SKM-1 treated with dmso at 0.1 percent for 144 hours (cell line): Measurements from ENCODE around the gene YAF2.

Experiments
- DNase-seq: peaks from one replicate; lab custom pipeline; 2025; ENCODE audit not compliant: unreplicated experiment; lab: John Stamatoyannopoulos, UW

Gene YAF2

GRCh38 chr12:42145552-42146215, 92.4 kb downstream of the YAF2 start:
- DNase-seq = no peak

GRCh38 chr12:42145197-42145549, 92.9 kb downstream of the YAF2 start:
- no peak for DNase-seq

DNA sequence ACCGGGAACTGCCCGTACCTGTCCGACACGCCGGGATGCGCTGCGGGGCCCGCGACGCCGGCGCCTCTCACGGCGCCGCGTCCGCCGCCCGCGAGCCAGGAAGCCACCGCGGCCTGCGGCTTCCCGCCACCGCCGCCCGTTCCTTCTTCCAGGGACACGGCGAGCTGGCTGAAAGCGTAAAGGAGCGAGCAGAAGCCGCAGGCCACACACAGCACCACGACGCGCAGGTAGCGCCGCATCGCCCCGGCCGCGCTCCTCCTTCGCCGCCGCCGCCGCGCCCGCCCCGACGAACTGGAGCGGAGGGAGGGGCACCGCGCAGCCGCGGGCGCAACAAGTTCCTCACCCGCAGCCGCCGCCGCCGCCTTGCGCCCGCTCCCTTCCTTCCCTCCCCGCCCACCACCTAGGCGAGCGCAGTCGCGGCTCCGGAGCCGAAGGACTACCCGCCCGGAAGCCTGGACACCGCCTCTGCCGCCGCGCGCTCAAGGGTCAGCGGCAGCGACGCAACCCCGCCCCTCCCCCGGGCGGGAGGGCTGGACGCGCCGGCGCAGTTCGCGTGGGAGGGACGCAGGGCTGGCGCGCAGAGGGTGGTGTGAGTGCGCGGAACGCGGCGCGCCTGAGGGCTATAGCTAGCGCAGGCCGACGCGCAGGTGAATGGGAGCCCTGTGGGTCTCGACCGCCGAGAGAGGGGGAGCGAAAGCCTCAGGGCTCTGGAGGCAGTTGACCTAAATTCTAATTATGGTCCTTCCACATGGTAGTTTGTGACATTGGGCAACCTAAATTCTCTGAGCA, 93.4 kb downstream of the YAF2 start, which contains the start of gene GXYLT1:
Gene GXYLT1, minus strand, starts transcription at position 467 of the 789 bp plus-strand sequence. Its CDS starts 228 bp downstream, at position 239.
- peak; percentile 66 for DNase-seq

DNA sequence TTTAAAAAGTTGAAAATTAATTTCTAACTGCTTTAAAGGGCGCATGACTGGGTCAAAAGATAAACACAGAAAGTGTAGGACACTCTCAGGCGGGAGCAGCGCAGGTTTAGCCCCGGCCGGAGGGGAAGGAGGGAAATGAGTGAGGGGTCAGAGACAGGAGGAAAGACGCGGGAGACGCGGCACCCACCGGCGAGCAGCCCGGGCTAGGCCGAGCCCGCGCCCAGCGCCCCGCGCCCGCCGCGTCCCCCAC, 94.0 kb downstream of the YAF2 start:
- DNase-seq = no peak

DNA sequence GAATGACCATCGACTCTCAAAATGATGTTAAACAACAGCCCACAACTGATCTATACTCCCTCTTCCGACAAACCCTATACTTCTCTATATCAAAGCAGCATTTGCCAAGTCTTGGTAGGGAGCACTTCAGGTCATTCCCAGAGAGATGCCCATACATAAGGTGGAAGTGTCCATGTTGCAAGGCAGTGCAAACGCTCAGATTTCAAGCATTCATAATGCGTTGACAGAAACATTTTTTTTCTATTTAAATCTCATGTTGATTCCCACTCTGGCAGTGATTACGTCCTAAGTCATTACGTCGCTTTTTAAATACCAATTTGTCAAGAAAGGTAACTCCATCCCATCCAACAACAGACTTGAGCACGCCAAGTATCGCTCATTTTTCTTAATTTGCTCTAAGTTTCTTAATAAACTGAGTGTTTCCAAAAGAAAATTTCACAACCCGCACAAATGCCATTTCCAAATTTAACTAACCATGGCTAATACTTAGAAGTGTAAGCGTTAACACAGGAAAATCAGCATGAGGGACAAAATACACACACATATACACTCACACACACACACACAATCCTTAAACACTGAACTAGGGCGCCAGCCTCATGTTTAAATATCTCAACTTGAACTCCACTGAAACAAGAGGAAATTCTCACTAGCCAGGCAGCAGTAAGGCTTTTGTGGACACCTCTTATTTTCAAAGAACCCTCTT, 94.4 kb downstream of the YAF2 start:
- DNase-seq = no peak

- DNase-seq = no peak
These were observed 96.0 kb downstream of the YAF2 start for GRCh38 chr12:42141981-42142606.

DNA sequence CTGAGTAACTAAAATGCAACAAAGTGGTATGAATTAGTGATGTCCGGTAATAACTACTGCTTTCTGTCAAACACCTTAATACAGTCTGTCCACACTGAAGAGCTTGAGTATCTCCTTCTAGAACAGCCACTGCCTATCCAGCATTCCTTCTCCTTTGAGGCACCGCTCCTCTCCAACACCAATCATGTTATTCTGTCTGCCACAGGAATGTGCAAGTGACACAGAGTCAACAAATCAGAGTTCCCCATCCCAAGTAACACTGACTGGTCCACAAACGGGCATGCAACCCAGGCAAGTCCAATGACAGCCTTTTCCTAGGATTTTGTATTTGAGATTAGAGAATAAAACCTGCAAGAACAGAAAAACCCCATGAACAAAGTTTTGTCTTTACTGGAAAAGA, 97.1 kb downstream of the YAF2 start:
- DNase-seq = no peak

DNA sequence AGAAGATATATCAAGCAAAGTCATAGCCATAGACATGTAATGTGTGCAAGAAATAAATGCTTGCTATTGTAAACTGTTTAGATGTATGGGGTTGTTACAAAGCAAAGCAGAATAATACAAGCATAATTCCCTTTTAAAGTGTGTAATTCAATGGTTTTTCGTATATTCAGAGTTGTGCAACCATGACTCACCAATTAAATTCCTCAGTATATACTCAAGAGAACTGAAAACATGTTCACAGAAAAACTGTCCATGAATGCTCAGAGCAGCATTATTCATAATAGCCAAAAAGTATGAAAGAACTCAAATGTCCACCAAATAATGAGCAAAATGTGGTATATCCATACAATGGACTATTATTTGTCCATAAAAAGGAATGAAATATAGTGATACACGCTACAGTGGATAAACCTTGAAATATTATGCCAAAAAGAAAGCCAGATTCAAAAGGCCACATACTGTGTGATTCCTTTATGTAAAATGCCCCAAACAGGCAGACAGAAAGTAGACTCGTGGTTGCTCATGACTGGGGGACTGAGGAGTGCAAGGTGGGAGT, 102.7 kb downstream of the YAF2 start:
- DNase-seq = no peak

DNA sequence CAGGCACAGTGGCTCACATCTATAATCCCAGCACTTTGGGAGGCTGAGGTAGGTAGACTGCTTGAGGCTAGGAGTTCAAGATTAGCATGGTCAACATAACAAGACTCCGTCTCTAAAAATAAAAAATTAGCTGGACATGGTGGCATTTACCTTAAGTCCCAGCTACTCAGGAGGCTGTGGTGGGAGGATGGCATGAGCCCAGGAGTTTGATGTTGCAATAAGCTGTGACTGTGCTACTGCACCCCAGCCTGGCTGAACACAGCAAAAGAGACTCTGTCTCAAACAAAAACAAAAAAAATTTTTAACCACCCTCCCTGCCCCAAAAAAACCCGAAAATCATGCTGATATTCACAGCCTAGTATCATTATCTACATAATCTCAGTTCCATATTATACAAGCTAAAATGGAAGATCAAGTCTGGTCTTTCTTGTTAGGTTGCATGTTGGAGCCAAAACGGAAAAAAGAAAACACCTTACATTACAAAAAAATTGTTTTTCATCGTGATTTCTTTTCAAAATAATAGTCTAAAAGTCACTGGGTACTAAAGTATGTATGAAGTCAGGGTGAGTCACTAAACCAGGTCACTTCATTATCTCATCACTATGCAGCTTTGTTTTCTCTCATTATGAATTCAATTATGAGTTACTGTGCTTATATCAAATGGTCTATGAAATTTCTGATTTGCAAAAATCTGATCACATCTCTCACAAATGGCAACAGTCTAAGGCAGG, 107.2 kb downstream of the YAF2 start:
- DNase-seq = no peak

DNA sequence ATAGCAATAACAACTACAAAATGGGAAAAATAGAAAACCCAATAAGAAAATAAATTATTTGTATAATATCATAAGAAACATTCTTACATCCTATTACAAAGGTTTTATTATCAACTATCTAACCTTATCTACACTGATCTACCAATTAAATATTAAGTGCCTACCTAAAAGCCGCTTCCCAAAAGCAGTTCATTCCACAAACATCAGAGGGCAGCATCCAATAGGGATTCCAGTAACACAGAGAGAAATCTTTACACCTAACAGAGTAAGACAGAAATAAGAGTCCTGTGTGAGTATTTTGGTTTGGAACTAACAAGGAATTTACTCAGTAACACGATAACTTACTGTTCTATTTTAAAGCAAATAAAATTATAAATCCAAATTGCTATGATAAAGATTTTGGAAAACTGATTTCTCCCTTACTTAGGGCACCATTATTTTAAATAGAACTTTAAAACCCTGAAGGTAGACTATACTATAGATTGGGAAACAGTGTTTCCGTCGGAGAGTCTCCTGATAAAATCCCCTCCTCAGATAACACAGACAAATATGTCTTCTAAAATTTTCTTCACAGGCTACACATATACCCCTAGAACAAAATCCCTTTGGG, 108.3 kb downstream of the YAF2 start:
- no peak for DNase-seq

GRCh38 chr12:42128888-42129287, 109.2 kb downstream of the YAF2 start:
- DNase-seq = no peak

GRCh38 chr12:42128327-42128726, 109.7 kb downstream of the YAF2 start:
- no peak for DNase-seq

GRCh38 chr12:42126963-42127362, 111.1 kb downstream of the YAF2 start:
- DNase-seq = no peak

DNA sequence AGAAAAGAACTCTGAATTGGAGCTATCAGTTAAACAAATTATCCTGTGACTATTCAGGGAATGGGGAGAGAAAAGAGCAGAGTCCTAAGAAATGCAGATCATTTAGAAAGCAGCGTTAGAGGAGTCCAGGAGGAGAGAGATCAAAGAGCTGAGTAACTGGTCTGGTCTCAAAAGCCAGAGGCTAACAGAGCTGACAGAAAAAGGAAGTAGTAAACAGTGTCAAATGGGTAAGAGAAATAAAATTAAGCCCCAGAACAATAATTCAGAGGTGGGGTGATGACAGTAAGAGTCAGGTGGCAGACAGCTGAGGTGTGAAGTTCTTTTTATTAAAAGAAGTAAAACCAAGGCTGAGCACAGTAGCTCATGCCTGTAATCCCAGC, 112.7 kb downstream of the YAF2 start:
- DNase-seq = no peak

GRCh38 chr12:42124764-42125387, 113.2 kb downstream of the YAF2 start:
- no peak for DNase-seq

DNA sequence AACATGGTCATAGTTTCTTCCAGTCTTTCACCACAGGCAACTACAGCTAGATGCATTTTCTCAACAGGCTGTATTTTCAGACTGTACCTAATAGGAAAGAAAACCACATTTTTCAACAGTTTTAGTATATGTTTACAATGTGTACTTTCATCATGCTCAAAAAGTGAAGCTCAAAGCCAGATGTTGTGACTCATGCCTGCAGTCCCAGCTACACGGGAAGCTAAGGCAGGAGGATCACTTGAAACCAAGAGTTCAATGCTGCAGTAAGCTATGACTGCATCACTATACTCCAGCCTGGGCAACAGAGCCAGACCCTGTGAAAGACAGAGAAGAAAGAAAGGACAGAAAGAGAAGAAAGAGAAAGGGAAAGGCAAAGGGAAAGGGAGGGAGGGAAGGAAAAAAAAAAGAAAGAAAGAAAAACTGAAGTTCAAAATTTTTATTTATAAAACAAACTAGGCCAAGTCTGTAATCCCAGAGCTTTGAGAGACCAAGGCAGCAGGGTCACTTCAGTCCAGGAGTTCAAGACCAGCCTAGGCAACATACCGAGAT, 118.9 kb downstream of the YAF2 start:
- no peak for DNase-seq

DNA sequence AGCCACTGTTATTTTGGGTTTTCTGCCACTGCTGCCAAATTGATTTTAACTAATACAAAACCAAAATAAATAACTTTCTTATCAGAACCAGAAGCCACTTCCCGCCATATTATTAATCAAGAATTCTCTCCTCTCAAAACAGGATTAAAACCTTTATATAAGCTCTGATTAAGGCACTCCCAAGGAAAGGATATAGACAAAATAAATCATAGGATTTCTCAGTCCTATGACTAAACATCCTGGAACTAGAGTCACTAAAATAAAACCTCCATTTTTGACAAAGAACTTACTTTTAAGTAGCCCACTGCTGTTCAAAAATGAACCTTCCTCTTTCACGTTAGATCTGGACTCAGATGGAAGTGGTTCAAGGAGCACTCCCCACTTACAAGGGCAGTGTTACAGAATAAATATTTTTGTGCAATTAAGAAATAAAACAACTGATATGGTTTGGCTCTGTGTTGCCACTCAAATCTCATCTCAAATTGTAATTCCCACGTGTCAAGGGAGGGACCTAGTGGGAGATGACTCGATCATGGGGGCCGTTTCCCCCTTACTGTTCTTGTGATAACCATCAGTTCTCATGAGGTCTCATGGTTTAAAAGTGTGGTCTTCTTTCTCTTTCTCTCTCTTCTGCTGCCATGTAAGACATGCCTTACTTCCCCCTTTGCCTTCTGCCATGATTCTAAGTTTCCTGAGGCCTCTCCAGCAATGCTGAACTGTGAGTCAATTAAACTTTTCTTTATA, 119.7 kb downstream of the YAF2 start:
- no peak for DNase-seq

DNA sequence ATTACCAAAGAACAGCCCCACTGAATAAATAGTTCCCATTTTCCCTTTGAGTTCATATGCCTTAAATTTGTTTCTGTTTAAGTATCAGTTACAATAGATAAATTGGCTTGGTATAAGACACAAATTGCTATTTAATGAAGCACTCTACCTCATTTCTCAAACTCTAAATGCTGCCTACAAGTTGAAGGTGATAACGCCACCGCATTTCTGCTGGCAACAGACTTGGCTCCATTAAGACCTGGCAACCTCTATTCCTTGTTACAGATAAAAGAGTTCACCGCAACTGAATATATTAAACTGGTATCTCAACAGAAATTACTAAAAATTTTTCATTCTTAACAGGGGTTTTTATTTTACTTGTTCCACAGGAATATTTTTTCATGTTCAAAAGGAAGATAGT, 129.0 kb downstream of the YAF2 start:
- DNase-seq = no peak
